ENCODE data around the gene PHOSPHO1. TPM values are rescaled to one million over a fixed set of nuclear protein-coding genes. Genes with fewer than 3 reads are reported as not detected.

The PHOSPHO1 gene
- total RNA-seq, 4 donors from 2014 or later = 1.0 to 3.7 (median 2.1) TPM; not detected in 1

GRCh38 chr17:49225554-49226236, 4.9 kb downstream of the PHOSPHO1 start:
- intact Hi-C loops (cut with DNase I; ENCODE audit: low total_unique reads) (no loop called here), in situ Hi-C loops (cut with MboI; ENCODE audit: low sequenced_read_pairs in 4 of 4) (loop anchor here in 1 of 4 donors (5.0 kb wide), 1 partner anchor 43 kb away; no protein-coding TSS in a partner anchor)
- H3K27me3 ChIP-seq = peaks cover 14 to 19% (median 19%) of the 10 kb centered on the region in 3 donors

GRCh38 chr17:49224997-49225337, 5.6 kb downstream of the PHOSPHO1 start:
- in situ Hi-C loops (cut with MboI; ENCODE audit: low sequenced_read_pairs in 4 of 4) = loop anchor here in 1 of 4 donors (5.0 kb wide), 1 partner anchor 43 kb away; no protein-coding TSS in a partner anchor
- DNase-seq = no peak
- TF ChIP-seq CTCF (IDR thresholded peaks at IDR 0.05 in 4 of 5, conservative IDR thresholded peaks at IDR 0.05 in 1 of 5) = no peak
- no peak overlapping the region for H3K27ac ChIP-seq
- intact Hi-C loops (cut with DNase I; ENCODE audit: low total_unique reads) = no loop called here
- ATAC-seq = no peak
- H3K4me1 ChIP-seq = peaks cover 3 to 20% of the 10 kb centered on the region in 2 donors
- H3K4me3 ChIP-seq = no peak overlapping the region
- no peaks in the 10 kb centered on the region for H3K36me3 ChIP-seq
- no peaks in the 10 kb centered on the region for H3K9me3 ChIP-seq
- H3K27me3 ChIP-seq = peaks cover 14 to 24% (median 24%) of the 10 kb centered on the region in 3 donors

More at GRCh38 chr17:49225554-49226236, 4.9 kb downstream of the PHOSPHO1 start:
- no peak overlapping the region for H3K27ac ChIP-seq
- DNase-seq (no peak), ATAC-seq (no peak)
- no peaks in the 10 kb centered on the region for H3K36me3 ChIP-seq
- H3K4me1 ChIP-seq = peaks cover 3 to 24% of the 10 kb centered on the region in 2 donors
- TF ChIP-seq POLR2A (IDR thresholded peaks at IDR 0.05) = no peak
- no peak for TF ChIP-seq CTCF (IDR thresholded peaks at IDR 0.05 in 4 of 5, conservative IDR thresholded peaks at IDR 0.05 in 1 of 5)
- no peak overlapping the region for H3K4me3 ChIP-seq
- no peaks in the 10 kb centered on the region for H3K9me3 ChIP-seq

GRCh38 chr17:49224198-49224996, 6.2 kb downstream of the PHOSPHO1 start:
- DNase-seq = no peak
- Histone ChIP-seq H3K27ac (no peak overlapping the region), H3K4me1 (peaks cover 3 to 15% of the 10 kb centered on the region in 2 donors), H3K27me3 (peaks cover 19 to 29% (median 27%) of the 10 kb centered on the region in 3 donors), H3K9me3 (no peaks in the 10 kb centered on the region), H3K36me3 (no peaks in the 10 kb centered on the region), H3K4me3 (peak overlapping the region in 1 of 4 donors; percentile 27)
- TF ChIP-seq CTCF (IDR thresholded peaks at IDR 0.05 in 4 of 5, conservative IDR thresholded peaks at IDR 0.05 in 1 of 5) (no peak), POLR2A (IDR thresholded peaks at IDR 0.05) (no peak)
- intact Hi-C loops (cut with DNase I; ENCODE audit: low total_unique reads) = no loop called here
- no peak for ATAC-seq
- in situ Hi-C loops (cut with MboI; ENCODE audit: low sequenced_read_pairs in 4 of 4) = no loop called here

- Histone ChIP-seq H3K27ac (no peak overlapping the region), H3K27me3 (peaks cover 27 to 31% (median 27%) of the 10 kb centered on the region in 3 donors), H3K36me3 (no peaks in the 10 kb centered on the region), H3K4me3 (peak overlapping the region in 1 of 4 donors; percentile 27), H3K4me1 (peaks cover 3 to 15% of the 10 kb centered on the region in 2 donors), H3K9me3 (no peaks in the 10 kb centered on the region)
- peak; percentile 35 to 77 (median 69) for TF ChIP-seq CTCF (IDR thresholded peaks at IDR 0.05 in 4 of 5, conservative IDR thresholded peaks at IDR 0.05 in 1 of 5)
- no peak for TF ChIP-seq POLR2A (IDR thresholded peaks at IDR 0.05)
- in situ Hi-C loops (cut with MboI; ENCODE audit: low sequenced_read_pairs in 4 of 4) (no loop called here), intact Hi-C loops (cut with DNase I; ENCODE audit: low total_unique reads) (no loop called here)
- ATAC-seq (no peak), DNase-seq (no peak)
Observed at GRCh38 chr17:49223517-49224197, 6.9 kb downstream of the PHOSPHO1 start.

All from gastrocnemius medialis (tissue), 4 donors.